B cell (primary cell): ENCODE results near the gene MZT2A. TPM values are rescaled to one million over a fixed set of nuclear protein-coding genes. Genes with fewer than 3 reads are reported as not detected.
"Not testable (repeated sequence)": the region's sequence is repeated elsewhere in the genome, so short reads cannot be mapped to it uniquely, and the experiment has no call there.

Experiments used
- ATAC-seq: fragments of 200-7000 bp; cut with Tn5 transposase; one replicate; pipeline ENCODE4 v1.10.0; 2021; ENCODE audit warnings: low read depth, mild to moderate bottlenecking, moderate number of reproducible peaks, moderate library complexity
- CTCF ChIA-PET: fragments of 350-600 bp; sonication (Branson Sonifier 250); formaldehyde crosslinking; loops from one replicate; lab custom pipeline; 2021; ENCODE audit warnings: antibody characterized with exemption, inconsistent platforms; lab: Charles Lee
- POLR2A ChIA-PET: fragments of 350-600 bp; sonication (Branson Sonifier 250); formaldehyde crosslinking; loops from one replicate; lab custom pipeline; 2021; ENCODE audit warnings: antibody characterized with exemption; lab: Charles Lee
- DNase-seq: peaks from one replicate; pipeline ENCODE4 v3.0.0; 2013
- H2AFZ ChIP-seq: 2 replicates; pipeline ENCODE4 v1.6.1; 2012; ENCODE audit warnings: mild to moderate bottlenecking, low read depth, low read length; ENCODE audit not compliant: insufficient read depth, poor library complexity, severe bottlenecking
- H3K27ac ChIP-seq, 2 donors: 1 replicate in 1 of 2; 2 replicates in 1 of 2; pipeline ENCODE4 v1.5.1; 2012 to 2013; ENCODE audit warnings: low read length in 2 of 2, mild to moderate bottlenecking in 2 of 2, moderate library complexity in 1 of 2
- H3K27me3 ChIP-seq, 4 experiments: fragments of 200-600 bp in 1 of 4; sonication (generic) in 1 of 4; replicated peaks in 1 of 4; 1 replicate in 2 of 4; 2 replicates in 2 of 4; pipeline versions ENCODE4 v1.6.1 to v1.7.0; 2013 to 2016; ENCODE audit warnings: low read length in 3 of 4, mild to moderate bottlenecking in 2 of 4, mixed read lengths in 1 of 4, moderate library complexity in 1 of 4; ENCODE audit not compliant: insufficient read depth in 4 of 4, control insufficient read depth in 3 of 4; ENCODE audit errors: control extremely low read depth in 1 of 4
- H3K36me3 ChIP-seq, 2 experiments: replicated peaks in 1 of 2; 1 replicate in 1 of 2; 2 replicates in 1 of 2; pipeline versions ENCODE4 v1.6.1 to v1.7.1; 2013; ENCODE audit warnings: low read length in 1 of 2; ENCODE audit not compliant: insufficient read depth in 2 of 2, control insufficient read depth in 1 of 2; ENCODE audit errors: control extremely low read depth in 1 of 2, extremely low read depth in 1 of 2
- H3K4me1 ChIP-seq, 2 donors: fragments of 200-600 bp in 1 of 2; sonication (generic) in 1 of 2; 1 replicate in 1 of 2; 2 replicates in 1 of 2; pipeline versions ENCODE4 v1.5.1 to v1.6.1; 2013 to 2017; ENCODE audit warnings: low read length in 2 of 2; ENCODE audit not compliant: control insufficient read depth in 2 of 2, insufficient read depth in 2 of 2
- H3K4me2 ChIP-seq: replicated peaks from 2 replicates; pipeline ENCODE3; 2012; ENCODE audit warnings: mild to moderate bottlenecking, low read depth, low read length; ENCODE audit not compliant: poor library complexity, severe bottlenecking
- H3K4me3 ChIP-seq, 5 experiments: fragments of 200-600 bp in 1 of 5; sonication (generic) in 1 of 5; 1 replicate in 3 of 5; 2 replicates in 2 of 5; pipeline versions ENCODE4 v1.5.1 to v1.7.0; 2011 to 2016; ENCODE audit warnings: low read length in 4 of 5, mild to moderate bottlenecking in 4 of 5, low read depth in 2 of 5, control low read depth in 1 of 5, moderate library complexity in 1 of 5; ENCODE audit not compliant: insufficient read depth in 1 of 5; ENCODE audit errors: control extremely low read depth in 1 of 5, extremely low read depth in 1 of 5
- H3K79me2 ChIP-seq: fragments of 200-600 bp; sonication (generic); one replicate; pipeline ENCODE4 v1.6.0; 2016; ENCODE audit warnings: low read length; ENCODE audit not compliant: control insufficient read depth, insufficient read depth
- H3K9ac ChIP-seq: fragments of 200-600 bp; sonication (generic); 2 replicates; pipeline ENCODE4 v1.6.1; 2017; ENCODE audit warnings: mild to moderate bottlenecking, low read length, moderate library complexity
- H3K9me3 ChIP-seq, 3 donors: one replicate each; pipeline versions ENCODE4 v1.6.1 to v1.7.1; 2013; ENCODE audit warnings: low read length in 2 of 3; ENCODE audit not compliant: control insufficient read depth in 2 of 3, insufficient read depth in 1 of 3; ENCODE audit errors: control extremely low read depth in 1 of 3
- H4K20me1 ChIP-seq: 2 replicates; pipeline ENCODE4 v1.6.0; 2012; ENCODE audit warnings: mild to moderate bottlenecking, low read length; ENCODE audit not compliant: insufficient read depth, control insufficient read depth, poor library complexity, severe bottlenecking
- H3K27ac Mint-ChIP-seq: one replicate; pipeline ENCODE4 v1.8.0; 2021; ENCODE audit warnings: mixed read lengths
- H3K27me3 Mint-ChIP-seq: one replicate; pipeline ENCODE4 v1.8.0; 2021; ENCODE audit warnings: mixed read lengths
- H3K4me1 Mint-ChIP-seq: one replicate; pipeline ENCODE4 v1.8.0; 2021; ENCODE audit warnings: mixed read lengths
- H3K4me3 Mint-ChIP-seq: one replicate; pipeline ENCODE4 v1.8.0; 2021; ENCODE audit warnings: mixed read lengths
- H3K9me3 Mint-ChIP-seq: one replicate; pipeline ENCODE4 v1.8.0; 2022; ENCODE audit warnings: mixed read lengths; ENCODE audit not compliant: insufficient read depth
- EZH2 ChIP-seq: IDR thresholded peaks from 2 replicates; pipeline ENCODE4 v1.6.1; 2012; ENCODE audit warnings: borderline replicate concordance, low read depth, mild to moderate bottlenecking, moderate library complexity, low read length; ENCODE audit not compliant: insufficient read depth, poor library complexity, severe bottlenecking
- WGBS: methylation state at CpG from one replicate; pipeline ENCODE4 v1.1.5; 2013; ENCODE audit warnings: missing lambda C conversion rate; ENCODE audit not compliant: insufficient coverage; 5-methylcytosine and 5-hydroxymethylcytosine counted together
- intact Hi-C: fragments of 100-400 bp; cut with micrococcal nuclease; formaldehyde crosslinking; loops from one replicate; pipeline ENCODE4 v1.10.0; 2022
- polyA plus RNA-seq: library from polyadenylated mRNA; depleted of rRNA; stranded (reverse); fragments of >200 nt; gene quantifications from 2 replicates; pipeline ENCODE4 v1.2.3, GENCODE V29; 2012
- total RNA-seq, 2 donors: library from RNA; stranded (reverse); fragments of 120-200 nt in 1 of 2; gene quantifications; 1 replicate in 1 of 2; 2 replicates in 1 of 2; pipeline versions ENCODE4 v1.2.3 to v1.2.4, GENCODE V29; 2013 to 2022
- TF ChIP-seq, protein P1 (sequence below): fragments of 200-600 bp; IDR thresholded peaks from one replicate; pipeline ENCODE4 v1.8.0; 2022; ENCODE audit warnings: antibody characterized with exemption, mild to moderate bottlenecking

MZT2A gene
- total and polyA plus RNA-seq, 2 donors (not counting 1 experiment from before 2014, with no cell fraction given) = 53.3 to 76.1 TPM

DNA sequence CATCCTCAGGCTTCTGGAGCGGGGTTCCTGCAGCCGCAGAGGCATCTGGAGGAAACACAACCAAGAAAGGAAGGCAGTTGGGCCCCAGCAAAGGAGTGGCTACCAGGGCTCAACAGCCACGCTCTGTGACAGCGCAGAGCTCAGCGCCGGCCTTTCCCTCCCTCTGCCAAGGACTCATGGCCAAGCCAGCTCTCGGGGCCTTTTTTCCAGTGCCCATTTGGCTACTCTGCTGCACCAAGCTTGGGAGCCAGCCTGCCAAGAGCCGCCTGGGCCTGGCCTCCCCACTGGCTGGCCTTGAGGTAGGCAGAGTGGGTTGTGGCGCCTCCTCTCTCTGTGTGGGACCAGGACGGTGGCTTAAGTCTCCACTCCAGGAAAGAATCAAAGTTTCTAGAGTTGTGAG lies 28.3 kb upstream of the MZT2A start:
- intact Hi-C loops = no loop called here
- Histone ChIP-seq H3K4me3 (no peak overlapping the region), H3K36me3 (peaks cover 0 to 6% of the 10 kb centered on the region in 2 experiments), H3K9me3 (no peaks in the 10 kb centered on the region), H3K4me2 (no peak overlapping the region), H2AFZ (no peak overlapping the region), H3K27ac (no peak overlapping the region), H3K27me3 (no peaks in the 10 kb centered on the region), H3K9ac (no peak overlapping the region), H3K4me1 (no peaks in the 10 kb centered on the region), H4K20me1 (no peaks in the 10 kb centered on the region), H3K79me2 (no peaks in the 10 kb centered on the region)
- Mint-ChIP-seq H3K27ac (no peak overlapping the region), H3K9me3 (no peaks in the 10 kb centered on the region), H3K4me3 (no peak overlapping the region), H3K27me3 (no peaks in the 10 kb centered on the region), H3K4me1 (no peaks in the 10 kb centered on the region)
- POLR2A ChIA-PET = no interaction called here
- ATAC-seq = no peak
- TF ChIP-seq EZH2 = no peak
- TF ChIP-seq, protein P1, sequence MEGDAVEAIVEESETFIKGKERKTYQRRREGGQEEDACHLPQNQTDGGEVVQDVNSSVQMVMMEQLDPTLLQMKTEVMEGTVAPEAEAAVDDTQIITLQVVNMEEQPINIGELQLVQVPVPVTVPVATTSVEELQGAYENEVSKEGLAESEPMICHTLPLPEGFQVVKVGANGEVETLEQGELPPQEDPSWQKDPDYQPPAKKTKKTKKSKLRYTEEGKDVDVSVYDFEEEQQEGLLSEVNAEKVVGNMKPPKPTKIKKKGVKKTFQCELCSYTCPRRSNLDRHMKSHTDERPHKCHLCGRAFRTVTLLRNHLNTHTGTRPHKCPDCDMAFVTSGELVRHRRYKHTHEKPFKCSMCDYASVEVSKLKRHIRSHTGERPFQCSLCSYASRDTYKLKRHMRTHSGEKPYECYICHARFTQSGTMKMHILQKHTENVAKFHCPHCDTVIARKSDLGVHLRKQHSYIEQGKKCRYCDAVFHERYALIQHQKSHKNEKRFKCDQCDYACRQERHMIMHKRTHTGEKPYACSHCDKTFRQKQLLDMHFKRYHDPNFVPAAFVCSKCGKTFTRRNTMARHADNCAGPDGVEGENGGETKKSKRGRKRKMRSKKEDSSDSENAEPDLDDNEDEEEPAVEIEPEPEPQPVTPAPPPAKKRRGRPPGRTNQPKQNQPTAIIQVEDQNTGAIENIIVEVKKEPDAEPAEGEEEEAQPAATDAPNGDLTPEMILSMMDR = no peak
- no peak for DNase-seq
- CTCF ChIA-PET = no interaction called here
- WGBS = 98% methylated on average over 8 of the region's 10 CpGs

DNA sequence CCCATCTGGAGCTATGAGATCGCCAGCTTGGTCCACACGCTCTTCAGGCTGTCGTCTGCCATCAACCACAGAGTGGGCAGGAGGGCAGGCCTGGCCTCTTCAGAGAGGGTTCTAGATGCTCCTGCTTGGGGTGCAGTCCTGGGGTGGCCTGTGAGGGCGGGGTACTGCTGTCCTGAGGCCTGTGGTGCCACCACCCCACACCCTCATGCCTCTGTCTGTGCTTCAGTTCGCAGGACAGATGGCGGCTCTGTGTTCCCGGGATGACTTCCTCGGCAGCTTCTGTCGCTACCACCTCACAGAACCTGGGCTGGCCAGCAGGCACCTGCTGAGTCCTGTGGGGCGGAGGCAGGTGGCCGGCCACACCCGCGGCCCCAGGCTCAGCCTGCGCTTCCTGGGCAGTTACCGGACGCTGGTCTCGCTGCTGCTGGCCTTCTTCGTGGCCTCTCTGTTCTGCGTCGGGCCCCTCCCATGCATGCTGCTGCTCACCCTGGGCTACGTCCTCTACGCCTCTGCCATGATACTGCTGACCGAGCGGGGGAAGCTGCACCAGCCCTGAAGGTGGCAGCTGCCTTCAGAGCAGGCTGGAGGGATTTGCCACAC lies 27.8 kb upstream of the MZT2A start:
- H3K36me3 ChIP-seq, H3K4me3 ChIP-seq, H3K27ac Mint-ChIP-seq, H3K9me3 ChIP-seq, H2AFZ ChIP-seq, H3K27me3 Mint-ChIP-seq, H3K27ac ChIP-seq, POLR2A ChIA-PET, DNase-seq, H3K9ac ChIP-seq, ATAC-seq, H3K9me3 Mint-ChIP-seq, H4K20me1 ChIP-seq, H3K27me3 ChIP-seq, H3K4me2 ChIP-seq, H3K4me1 Mint-ChIP-seq, H3K4me3 Mint-ChIP-seq, CTCF ChIA-PET, H3K4me1 ChIP-seq, H3K79me2 ChIP-seq: not testable (repeated sequence)
- WGBS = 97% methylated on average over 9 of the region's 24 CpGs
- intact Hi-C loops = loop anchor here (10.0 kb wide), 1 partner anchor 105 kb away; no protein-coding TSS in a partner anchor
